HepG2 (cell line): ENCODE results near the gene DND1. TPM values are rescaled to one million over a fixed set of nuclear protein-coding genes. Genes with fewer than 3 reads are reported as not detected.

Source experiments
- GTF3A ChIP-seq: sonication (generic); formaldehyde crosslinking; conservative IDR thresholded peaks from 2 replicates; pipeline ENCODE4 v1.4.0; 2020; ENCODE audit warnings: mild to moderate bottlenecking, missing genetic modification reagents
- NONO ChIP-seq, 2 experiments: fragments of 450-650 bp in 1 of 2; sonication (generic) in 1 of 2; formaldehyde crosslinking in 1 of 2; IDR thresholded peaks in 1 of 2; conservative IDR thresholded peaks in 1 of 2; 2 replicates each; pipeline versions ENCODE4 v1.6.1 to v1.8.0; 2017 to 2022; ENCODE audit warnings: mild to moderate bottlenecking in 1 of 2, missing genetic modification reagents in 1 of 2, moderate library complexity in 1 of 2
- PAWR ChIP-seq: sonication (generic); formaldehyde crosslinking; IDR thresholded peaks from 2 replicates; pipeline ENCODE4 v1.4.0; 2020; ENCODE audit warnings: missing genetic modification reagents, mild to moderate bottlenecking, borderline replicate concordance
- PRMT3 ChIP-seq: sonication (generic); formaldehyde crosslinking; IDR thresholded peaks from 2 replicates; pipeline ENCODE4 v1.8.1; 2022; ENCODE audit warnings: low read depth, mild to moderate bottlenecking, moderate library complexity, missing genetic modification reagents, borderline replicate concordance
- ZBTB20 ChIP-seq: sonication (generic); formaldehyde crosslinking; IDR thresholded peaks from 2 replicates; pipeline ENCODE4 v1.8.1; 2023; ENCODE audit warnings: missing genetic modification reagents, low read depth, mild to moderate bottlenecking, borderline replicate concordance
- ZBTB42 ChIP-seq: sonication (generic); formaldehyde crosslinking; IDR thresholded peaks from 2 replicates; pipeline ENCODE4 v1.5.0; 2020; ENCODE audit warnings: mild to moderate bottlenecking, missing genetic modification reagents
- ZNF343 ChIP-seq: sonication (generic); formaldehyde crosslinking; IDR thresholded peaks from 2 replicates; pipeline ENCODE4 v1.4.0; 2020; ENCODE audit warnings: mild to moderate bottlenecking, missing genetic modification reagents
- ZNF552 ChIP-seq: sonication (generic); formaldehyde crosslinking; IDR thresholded peaks from 2 replicates; pipeline ENCODE4 v1.9.0; 2022; ENCODE audit warnings: missing genetic modification reagents, mild to moderate bottlenecking, borderline replicate concordance
- ZNF570 ChIP-seq: sonication (generic); formaldehyde crosslinking; IDR thresholded peaks from 2 replicates; pipeline ENCODE4 v1.4.0; 2020; ENCODE audit warnings: mild to moderate bottlenecking, missing genetic modification reagents, borderline replicate concordance
- ZNF572 ChIP-seq: sonication (generic); formaldehyde crosslinking; IDR thresholded peaks from 2 replicates; pipeline ENCODE4 v1.5.1; 2020; ENCODE audit warnings: mild to moderate bottlenecking, missing genetic modification reagents
- ZNF598 ChIP-seq: sonication (generic); formaldehyde crosslinking; IDR thresholded peaks from 2 replicates; pipeline ENCODE4 v1.5.1; 2020; ENCODE audit warnings: mild to moderate bottlenecking, missing genetic modification reagents, borderline replicate concordance
- ZNF607 ChIP-seq: sonication (generic); formaldehyde crosslinking; IDR thresholded peaks from 2 replicates; pipeline ENCODE4 v1.5.1; 2020; ENCODE audit warnings: missing genetic modification reagents, mild to moderate bottlenecking, borderline replicate concordance
- ZNF777 ChIP-seq: sonication (generic); formaldehyde crosslinking; IDR thresholded peaks from 2 replicates; pipeline ENCODE4 v1.4.0; 2020; ENCODE audit warnings: missing genetic modification reagents
- ZNF816 ChIP-seq: sonication (generic); formaldehyde crosslinking; IDR thresholded peaks from 2 replicates; pipeline ENCODE4 v1.8.0; 2022; ENCODE audit warnings: missing genetic modification reagents, mild to moderate bottlenecking, borderline replicate concordance
- polyA plus RNA-seq, 8 experiments: library from polyadenylated mRNA; depleted of rRNA in 3 of 8; stranded (reverse) in 7 of 8; unstranded in 1 of 8; fragments of >200 nt; fragmentation: Illumina TruSeq in 4 of 8; extraction: Trizol in 4 of 8; gene quantifications; 2 replicates each; pipeline versions ENCODE4 v1.2.1 to v1.2.3, GENCODE V29; 2011 to 2016; ENCODE audit warnings: low read depth in 4 of 8, missing spikeins in 1 of 8, mixed read lengths in 1 of 8; ENCODE audit not compliant: insufficient read depth in 1 of 8
- total RNA-seq, 5 experiments: library from RNA; depleted of rRNA; stranded (reverse); fragments of >200 nt; fragmentation: Illumina TruSeq; extraction: Trizol; gene quantifications; 2 replicates each; pipeline ENCODE4 v1.2.3, GENCODE V29; 2016; ENCODE audit warnings: low read depth in 1 of 5
- TF ChIP-seq, protein P1 (sequence below): sonication (generic); formaldehyde crosslinking; conservative IDR thresholded peaks from 2 replicates; pipeline ENCODE4 v1.8.0; 2022; ENCODE audit warnings: missing genetic modification reagents
- TF ChIP-seq, protein P2 (sequence below): sonication (generic); formaldehyde crosslinking; IDR thresholded peaks from 2 replicates; pipeline ENCODE4 v1.9.0; 2021; ENCODE audit warnings: missing genetic modification reagents, borderline replicate concordance
- TF ChIP-seq, protein P3 (sequence below): sonication (generic); formaldehyde crosslinking; IDR thresholded peaks from 2 replicates; pipeline ENCODE4 v1.5.1; 2020; ENCODE audit warnings: missing genetic modification reagents, mild to moderate bottlenecking, borderline replicate concordance
- TF ChIP-seq, protein P4 (sequence below): sonication (generic); formaldehyde crosslinking; IDR thresholded peaks from 2 replicates; pipeline ENCODE4 v1.5.1; 2020; ENCODE audit warnings: mild to moderate bottlenecking, missing genetic modification reagents, borderline replicate concordance
- TF ChIP-seq, protein P5 (sequence below): sonication (generic); formaldehyde crosslinking; IDR thresholded peaks from 2 replicates; pipeline ENCODE4 v1.4.0; 2020; ENCODE audit warnings: mild to moderate bottlenecking, missing genetic modification reagents

DND1 gene
- total and polyA plus RNA-seq, 2 of the 13 experiments (the other 11 are each of a cell fraction or from before 2014, with no cell fraction given): 0.48 to 0.55 TPM

GRCh38 chr5:140690941-140691924 is 17.9 kb upstream of the DND1 start, which contains the start of the genes HARS1 and HARS2 (continued):
- TF ChIP-seq ZNF816 (CRISPR knock-in tag) (0 out of 2 replicates have a peak, but pooled peaks have one; percentile 79), ZBTB42 (0 out of 2 replicates have a peak, but pooled peaks have one; percentile 30), GTF3A (CRISPR knock-in tag) (no peak), ZNF552 (peak; percentile 73; the same call in 1 of the 2 replicates), NONO (IDR thresholded peaks at IDR 0.05) (no peak), NONO (CRISPR knock-in tag; conservative IDR thresholded peaks at IDR 0.05) (peak; percentile 97), PAWR (CRISPR knock-in tag) (no peak), ZNF607 (CRISPR knock-in tag) (peak; percentile 92), ZNF572 (CRISPR knock-in tag) (0 out of 2 replicates have a peak, but pooled peaks have one; percentile 61), ZNF343 (no peak), PRMT3 (CRISPR knock-in tag) (no peak), ZNF598 (peak; percentile 83; the same call in 1 of the 2 replicates), ZNF777 (CRISPR knock-in tag) (peak; percentile 52), ZBTB20 (CRISPR knock-in tag) (no peak; the same call in 1 of the 2 replicates), ZNF570 (no peak)
- TF ChIP-seq, protein P1, sequence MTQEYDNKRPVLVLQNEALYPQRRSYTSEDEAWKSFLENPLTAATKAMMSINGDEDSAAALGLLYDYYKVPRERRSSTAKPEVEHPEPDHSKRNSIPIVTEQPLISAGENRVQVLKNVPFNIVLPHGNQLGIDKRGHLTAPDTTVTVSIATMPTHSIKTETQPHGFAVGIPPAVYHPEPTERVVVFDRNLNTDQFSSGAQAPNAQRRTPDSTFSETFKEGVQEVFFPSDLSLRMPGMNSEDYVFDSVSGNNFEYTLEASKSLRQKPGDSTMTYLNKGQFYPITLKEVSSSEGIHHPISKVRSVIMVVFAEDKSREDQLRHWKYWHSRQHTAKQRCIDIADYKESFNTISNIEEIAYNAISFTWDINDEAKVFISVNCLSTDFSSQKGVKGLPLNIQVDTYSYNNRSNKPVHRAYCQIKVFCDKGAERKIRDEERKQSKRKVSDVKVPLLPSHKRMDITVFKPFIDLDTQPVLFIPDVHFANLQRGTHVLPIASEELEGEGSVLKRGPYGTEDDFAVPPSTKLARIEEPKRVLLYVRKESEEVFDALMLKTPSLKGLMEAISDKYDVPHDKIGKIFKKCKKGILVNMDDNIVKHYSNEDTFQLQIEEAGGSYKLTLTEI (CRISPR knock-in tag): no peak
- TF ChIP-seq, protein P2, sequence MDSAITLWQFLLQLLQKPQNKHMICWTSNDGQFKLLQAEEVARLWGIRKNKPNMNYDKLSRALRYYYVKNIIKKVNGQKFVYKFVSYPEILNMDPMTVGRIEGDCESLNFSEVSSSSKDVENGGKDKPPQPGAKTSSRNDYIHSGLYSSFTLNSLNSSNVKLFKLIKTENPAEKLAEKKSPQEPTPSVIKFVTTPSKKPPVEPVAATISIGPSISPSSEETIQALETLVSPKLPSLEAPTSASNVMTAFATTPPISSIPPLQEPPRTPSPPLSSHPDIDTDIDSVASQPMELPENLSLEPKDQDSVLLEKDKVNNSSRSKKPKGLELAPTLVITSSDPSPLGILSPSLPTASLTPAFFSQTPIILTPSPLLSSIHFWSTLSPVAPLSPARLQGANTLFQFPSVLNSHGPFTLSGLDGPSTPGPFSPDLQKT (CRISPR knock-in tag): no peak; the same call in 1 of the 2 replicates
- TF ChIP-seq, protein P3, sequence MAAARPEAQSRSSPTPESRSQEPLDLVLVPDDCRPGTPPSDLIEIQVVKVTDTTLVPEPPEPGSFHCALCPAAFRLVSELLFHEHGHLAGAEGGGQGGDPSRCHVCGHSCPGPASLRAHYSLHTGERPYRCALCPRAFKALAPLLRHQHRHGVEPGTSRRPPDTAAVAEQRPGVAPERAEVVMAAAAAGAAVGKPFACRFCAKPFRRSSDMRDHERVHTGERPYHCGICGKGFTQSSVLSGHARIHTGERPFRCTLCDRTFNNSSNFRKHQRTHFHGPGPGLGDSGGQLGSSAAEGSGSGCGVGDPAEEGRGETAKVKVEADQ (CRISPR knock-in tag): 0 out of 2 replicates have a peak, but pooled peaks have one; percentile 9
- TF ChIP-seq, protein P4, sequence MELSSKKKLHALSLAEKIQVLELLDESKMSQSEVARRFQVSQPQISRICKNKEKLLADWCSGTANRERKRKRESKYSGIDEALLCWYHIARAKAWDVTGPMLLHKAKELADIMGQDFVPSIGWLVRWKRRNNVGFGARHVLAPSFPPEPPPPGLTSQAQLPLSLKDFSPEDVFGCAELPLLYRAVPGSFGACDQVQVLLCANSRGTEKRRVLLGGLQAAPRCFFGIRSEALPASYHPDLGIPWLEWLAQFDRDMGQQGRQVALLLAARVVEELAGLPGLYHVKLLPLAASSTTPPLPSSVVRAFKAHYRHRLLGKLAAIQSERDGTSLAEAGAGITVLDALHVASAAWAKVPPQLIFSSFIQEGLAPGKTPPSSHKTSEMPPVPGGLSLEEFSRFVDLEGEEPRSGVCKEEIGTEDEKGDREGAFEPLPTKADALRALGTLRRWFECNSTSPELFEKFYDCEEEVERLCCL (CRISPR knock-in tag): peak; percentile 58; the same call in 1 of the 2 replicates
- TF ChIP-seq, protein P5, sequence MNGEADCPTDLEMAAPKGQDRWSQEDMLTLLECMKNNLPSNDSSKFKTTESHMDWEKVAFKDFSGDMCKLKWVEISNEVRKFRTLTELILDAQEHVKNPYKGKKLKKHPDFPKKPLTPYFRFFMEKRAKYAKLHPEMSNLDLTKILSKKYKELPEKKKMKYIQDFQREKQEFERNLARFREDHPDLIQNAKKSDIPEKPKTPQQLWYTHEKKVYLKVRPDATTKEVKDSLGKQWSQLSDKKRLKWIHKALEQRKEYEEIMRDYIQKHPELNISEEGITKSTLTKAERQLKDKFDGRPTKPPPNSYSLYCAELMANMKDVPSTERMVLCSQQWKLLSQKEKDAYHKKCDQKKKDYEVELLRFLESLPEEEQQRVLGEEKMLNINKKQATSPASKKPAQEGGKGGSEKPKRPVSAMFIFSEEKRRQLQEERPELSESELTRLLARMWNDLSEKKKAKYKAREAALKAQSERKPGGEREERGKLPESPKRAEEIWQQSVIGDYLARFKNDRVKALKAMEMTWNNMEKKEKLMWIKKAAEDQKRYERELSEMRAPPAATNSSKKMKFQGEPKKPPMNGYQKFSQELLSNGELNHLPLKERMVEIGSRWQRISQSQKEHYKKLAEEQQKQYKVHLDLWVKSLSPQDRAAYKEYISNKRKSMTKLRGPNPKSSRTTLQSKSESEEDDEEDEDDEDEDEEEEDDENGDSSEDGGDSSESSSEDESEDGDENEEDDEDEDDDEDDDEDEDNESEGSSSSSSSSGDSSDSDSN (CRISPR knock-in tag): peak; percentile 87
